ENCODE data around the gene SORBS1.

The SORBS1 gene

GRCh38 chr10:95566136-95566535 is 5.0 kb upstream of the SORBS1 start:
- no CpG with 5 or more reads among the region's 6 CpGs for WGBS (ENCODE audit: insufficient coverage, insufficient read length)
- no peak overlapping the region for H3K4me3 ChIP-seq (ENCODE audit: low read length)
- H3K4me1 ChIP-seq (ENCODE audit: control insufficient read depth, insufficient read depth, low read length) = no peaks in the 10 kb centered on the region
- no peaks in the 10 kb centered on the region for H3K36me3 ChIP-seq (ENCODE audit: control insufficient read depth, insufficient read depth, low read length)
- H3K9me3 ChIP-seq (ENCODE audit: control insufficient read depth, insufficient read depth, low read length) = no peaks in the 10 kb centered on the region
- no peak overlapping the region for H3K27ac ChIP-seq (ENCODE audit: low read length)
- no peak for DNase-seq (ENCODE audit: low read depth, low spot score)
- H3K27me3 ChIP-seq (ENCODE audit: control insufficient read depth, insufficient read depth, low read length) = no peaks in the 10 kb centered on the region

- H3K4me3 ChIP-seq (ENCODE audit: low read length) = no peak overlapping the region
- no CpG with 5 or more reads among the region's 7 CpGs for WGBS (ENCODE audit: insufficient coverage, insufficient read length)
- no peak overlapping the region for H3K27ac ChIP-seq (ENCODE audit: low read length)
- no peaks in the 10 kb centered on the region for H3K4me1 ChIP-seq (ENCODE audit: control insufficient read depth, insufficient read depth, low read length)
- DNase-seq (ENCODE audit: low read depth, low spot score) = no peak
- H3K36me3 ChIP-seq (ENCODE audit: control insufficient read depth, insufficient read depth, low read length) = no peaks in the 10 kb centered on the region
- no peaks in the 10 kb centered on the region for H3K9me3 ChIP-seq (ENCODE audit: control insufficient read depth, insufficient read depth, low read length)
- H3K27me3 ChIP-seq (ENCODE audit: control insufficient read depth, insufficient read depth, low read length) = no peaks in the 10 kb centered on the region
These were observed 4.2 kb upstream of the SORBS1 start for GRCh38 chr10:95565336-95565735.

- Histone ChIP-seq H3K4me3 (ENCODE audit: low read length) (no peak overlapping the region), H3K27ac (ENCODE audit: low read length) (no peak overlapping the region), H3K27me3 (ENCODE audit: control insufficient read depth, insufficient read depth, low read length) (no peaks in the 10 kb centered on the region), H3K4me1 (ENCODE audit: control insufficient read depth, insufficient read depth, low read length) (0 out of 2 replicates have a peak, but pooled peaks cover 3% of the 10 kb centered on the region), H3K36me3 (ENCODE audit: control insufficient read depth, insufficient read depth, low read length) (no peaks in the 10 kb centered on the region), H3K9me3 (ENCODE audit: control insufficient read depth, insufficient read depth, low read length) (no peaks in the 10 kb centered on the region)
- WGBS (ENCODE audit: insufficient coverage, insufficient read length) = no CpG with 5 or more reads among the region's 7 CpGs
- no peak for DNase-seq (ENCODE audit: low read depth, low spot score)
These were observed 3.1 kb upstream of the SORBS1 start for GRCh38 chr10:95564291-95564690.

GRCh38 chr10:95562341-95562965 is 1.3 kb upstream of the SORBS1 start:
- no CpG with 5 or more reads among the region's 7 CpGs for WGBS (ENCODE audit: insufficient coverage, insufficient read length)
- peaks cover 8% of the 10 kb centered on the region for H3K4me1 ChIP-seq (ENCODE audit: control insufficient read depth, insufficient read depth, low read length)
- no peaks in the 10 kb centered on the region for H3K27me3 ChIP-seq (ENCODE audit: control insufficient read depth, insufficient read depth, low read length)
- no peaks in the 10 kb centered on the region for H3K9me3 ChIP-seq (ENCODE audit: control insufficient read depth, insufficient read depth, low read length)
- H3K27ac ChIP-seq (ENCODE audit: low read length) = no peak overlapping the region
- H3K36me3 ChIP-seq (ENCODE audit: control insufficient read depth, insufficient read depth, low read length) = no peaks in the 10 kb centered on the region
- no peak overlapping the region for H3K4me3 ChIP-seq (ENCODE audit: low read length)
- no peak for DNase-seq (ENCODE audit: low read depth, low spot score)

GRCh38 chr10:95561864-95562177 is 650 bp upstream of the SORBS1 start:
- no peak for DNase-seq (ENCODE audit: low read depth, low spot score)
- no CpG with 5 or more reads among the region's 7 CpGs for WGBS (ENCODE audit: insufficient coverage, insufficient read length)
- H3K27me3 ChIP-seq (ENCODE audit: control insufficient read depth, insufficient read depth, low read length) = no peaks in the 10 kb centered on the region
- H3K4me3 ChIP-seq (ENCODE audit: low read length) = no peak overlapping the region; the same call in 1 of the 2 replicates
- H3K4me1 ChIP-seq (ENCODE audit: control insufficient read depth, insufficient read depth, low read length) = peaks cover 10% of the 10 kb centered on the region
- H3K36me3 ChIP-seq (ENCODE audit: control insufficient read depth, insufficient read depth, low read length) = no peaks in the 10 kb centered on the region
- H3K9me3 ChIP-seq (ENCODE audit: control insufficient read depth, insufficient read depth, low read length) = no peaks in the 10 kb centered on the region
- H3K27ac ChIP-seq (ENCODE audit: low read length) = no peak overlapping the region

GRCh38 chr10:95560278-95561176 is 644 bp downstream of the SORBS1 start:
- Histone ChIP-seq H3K9me3 (ENCODE audit: control insufficient read depth, insufficient read depth, low read length) (no peaks in the 10 kb centered on the region), H3K36me3 (ENCODE audit: control insufficient read depth, insufficient read depth, low read length) (no peaks in the 10 kb centered on the region), H3K4me3 (ENCODE audit: low read length) (peak overlapping the region; percentile 72), H3K27me3 (ENCODE audit: control insufficient read depth, insufficient read depth, low read length) (no peaks in the 10 kb centered on the region), H3K4me1 (ENCODE audit: control insufficient read depth, insufficient read depth, low read length) (peaks cover 10% of the 10 kb centered on the region), H3K27ac (ENCODE audit: low read length) (no peak overlapping the region)
- no peak for DNase-seq (ENCODE audit: low read depth, low spot score)
- WGBS (ENCODE audit: insufficient coverage, insufficient read length) = no CpG with 5 or more reads among the region's 48 CpGs

GRCh38 chr10:95559896-95560277 is 1.3 kb downstream of the SORBS1 start:
- no peak for DNase-seq (ENCODE audit: low read depth, low spot score)
- Histone ChIP-seq H3K4me3 (ENCODE audit: low read length) (peak overlapping the region; percentile 72; the same call in 1 of the 2 replicates), H3K4me1 (ENCODE audit: control insufficient read depth, insufficient read depth, low read length) (peaks cover 10% of the 10 kb centered on the region), H3K27me3 (ENCODE audit: control insufficient read depth, insufficient read depth, low read length) (no peaks in the 10 kb centered on the region), H3K27ac (ENCODE audit: low read length) (no peak overlapping the region), H3K36me3 (ENCODE audit: control insufficient read depth, insufficient read depth, low read length) (no peaks in the 10 kb centered on the region), H3K9me3 (ENCODE audit: control insufficient read depth, insufficient read depth, low read length) (no peaks in the 10 kb centered on the region)
- no CpG with 5 or more reads among the region's 10 CpGs for WGBS (ENCODE audit: insufficient coverage, insufficient read length)

GRCh38 chr10:95559471-95559870 is 1.7 kb downstream of the SORBS1 start:
- no peaks in the 10 kb centered on the region for H3K36me3 ChIP-seq (ENCODE audit: control insufficient read depth, insufficient read depth, low read length)
- H3K27me3 ChIP-seq (ENCODE audit: control insufficient read depth, insufficient read depth, low read length) = no peaks in the 10 kb centered on the region
- WGBS (ENCODE audit: insufficient coverage, insufficient read length) = no CpG with 5 or more reads among the region's 4 CpGs
- no peak for DNase-seq (ENCODE audit: low read depth, low spot score)
- H3K4me3 ChIP-seq (ENCODE audit: low read length) = no peak overlapping the region; the same call in 1 of the 2 replicates
- H3K27ac ChIP-seq (ENCODE audit: low read length) = no peak overlapping the region
- no peaks in the 10 kb centered on the region for H3K9me3 ChIP-seq (ENCODE audit: control insufficient read depth, insufficient read depth, low read length)
- H3K4me1 ChIP-seq (ENCODE audit: control insufficient read depth, insufficient read depth, low read length) = peaks cover 10% of the 10 kb centered on the region

GRCh38 chr10:95558593-95559320 is 2.4 kb downstream of the SORBS1 start:
- H3K27me3 ChIP-seq (ENCODE audit: control insufficient read depth, insufficient read depth, low read length) = no peaks in the 10 kb centered on the region
- peaks cover 10% of the 10 kb centered on the region for H3K4me1 ChIP-seq (ENCODE audit: control insufficient read depth, insufficient read depth, low read length)
- WGBS (ENCODE audit: insufficient coverage, insufficient read length) = no CpG with 5 or more reads among the region's 1 CpG
- H3K9me3 ChIP-seq (ENCODE audit: control insufficient read depth, insufficient read depth, low read length) = no peaks in the 10 kb centered on the region
- no peak for DNase-seq (ENCODE audit: low read depth, low spot score)
- H3K27ac ChIP-seq (ENCODE audit: low read length) = no peak overlapping the region
- H3K36me3 ChIP-seq (ENCODE audit: control insufficient read depth, insufficient read depth, low read length) = no peaks in the 10 kb centered on the region
- no peak overlapping the region for H3K4me3 ChIP-seq (ENCODE audit: low read length)

- no peak overlapping the region for H3K27ac ChIP-seq (ENCODE audit: low read length)
- no CpG with 5 or more reads among the region's 8 CpGs for whole genome bisulfite sequencing (ENCODE audit: insufficient coverage, insufficient read length)
- no peak for DNase-seq (ENCODE audit: low read depth, low spot score)
- H3K36me3 ChIP-seq (ENCODE audit: control insufficient read depth, insufficient read depth, low read length) = no peaks in the 10 kb centered on the region
- H3K27me3 ChIP-seq (ENCODE audit: control insufficient read depth, insufficient read depth, low read length) = no peaks in the 10 kb centered on the region
- peaks cover 10% of the 10 kb centered on the region for H3K4me1 ChIP-seq (ENCODE audit: control insufficient read depth, insufficient read depth, low read length)
- no peaks in the 10 kb centered on the region for H3K9me3 ChIP-seq (ENCODE audit: control insufficient read depth, insufficient read depth, low read length)
- no peak overlapping the region for H3K4me3 ChIP-seq (ENCODE audit: low read length)
These were observed 4.0 kb downstream of the SORBS1 start for GRCh38 chr10:95556994-95557767.
